Esophagus (tissue), 2 donors: ENCODE results near the gene NCSTN. TPM values are rescaled to one million over a fixed set of nuclear protein-coding genes. Genes with fewer than 3 reads are reported as not detected.

Experiments used
- H3K27ac ChIP-seq, 2 donors: one replicate each; pipeline ENCODE4 v1.5.1; 2013; ENCODE audit warnings: low read depth in 2 of 2, mild to moderate bottlenecking in 2 of 2, inconsistent platforms in 1 of 2, low read length in 1 of 2, moderate library complexity in 1 of 2
- H3K27me3 ChIP-seq, 2 donors: one replicate each; pipeline ENCODE4 v1.6.1; 2013; ENCODE audit warnings: low read length in 2 of 2, control low read depth in 1 of 2, mild to moderate bottlenecking in 1 of 2; ENCODE audit not compliant: insufficient read depth in 2 of 2, control insufficient read depth in 1 of 2
- H3K36me3 ChIP-seq, 2 donors: one replicate each; pipeline ENCODE4 v1.6.1; 2013; ENCODE audit warnings: low read length in 1 of 2; ENCODE audit not compliant: control insufficient read depth in 2 of 2, insufficient read depth in 2 of 2
- H3K4me1 ChIP-seq, 2 donors: one replicate each; pipeline ENCODE4 v1.6.1; 2013; ENCODE audit warnings: low read length in 1 of 2; ENCODE audit not compliant: control insufficient read depth in 2 of 2, insufficient read depth in 2 of 2
- H3K4me3 ChIP-seq, 2 donors: one replicate each; pipeline ENCODE4 v1.5.1; 2013; ENCODE audit warnings: low read length in 2 of 2, mild to moderate bottlenecking in 2 of 2, low read depth in 1 of 2, moderate library complexity in 1 of 2
- H3K9me3 ChIP-seq, 2 donors: one replicate each; pipeline ENCODE4 v1.6.1; 2013; ENCODE audit warnings: mild to moderate bottlenecking in 2 of 2, low read depth in 1 of 2, low read length in 1 of 2, moderate library complexity in 1 of 2; ENCODE audit not compliant: control insufficient read depth in 2 of 2, insufficient read depth in 1 of 2
- WGBS, 2 donors: extraction: QIAGEN DNeasy Blood & Tissue Kit; methylation state at CpG; one replicate each; pipeline ENCODE4 v1.1.7; 2013; 5-methylcytosine and 5-hydroxymethylcytosine counted together
- polyA plus RNA-seq, 2 donors: library from polyadenylated mRNA; stranded (reverse); fragments of 200-250 nt; gene quantifications; one replicate each; pipeline ENCODE4 v1.2.3, GENCODE V29; 2013
- donor health status: healthy with polysubstance abuse.
- donor health status: Bipolar disorder and iron deficiency.

Gene NCSTN
- polyA plus RNA-seq = 10 to 100 TPM; 34.2 to 34.9 TPM

GRCh38 chr1:160342953-160343869 is at the start of gene NCSTN, which contains the start of gene COPA:
Gene NCSTN (plus strand): TSS chr1:160343383. CDS start chr1:160343397, 14 bp downstream.
Gene COPA (minus strand): TSS chr1:160343250. CDS start chr1:160343170, 80 bp downstream.
- WGBS, 2 donors = 0% methylated on average over 58 of the region's 58 CpGs
- Histone ChIP-seq H3K27me3 (no peaks in the 10 kb centered on the region), H3K36me3 (peaks cover 0 to 6% of the 10 kb centered on the region in 2 donors), H3K4me1 (no peaks in the 10 kb centered on the region), H3K27ac (peak within 1 kb of the TSS; percentile 87 to 95), H3K4me3 (peak within 1 kb of the TSS; percentile 93 to 97), H3K9me3 (no peaks in the 10 kb centered on the region)

- peaks cover 29 to 37% of the 10 kb centered on the region in 2 donors for H3K36me3 ChIP-seq
- no peaks in the 10 kb centered on the region for H3K27me3 ChIP-seq
- no peaks in the 10 kb centered on the region for H3K4me1 ChIP-seq
- H3K9me3 ChIP-seq = no peaks in the 10 kb centered on the region
- H3K4me3 ChIP-seq = no peak overlapping the region
- WGBS, 2 donors = 96% methylated on average over 1 of the region's 1 CpG
- H3K27ac ChIP-seq = no peak overlapping the region
These were observed 47.1 kb upstream of the NCSTN start for GRCh38 chr1:160296036-160296435.

- Histone ChIP-seq H3K4me1 (no peaks in the 10 kb centered on the region), H3K27ac (no peak overlapping the region), H3K9me3 (no peaks in the 10 kb centered on the region), H3K4me3 (no peak overlapping the region), H3K27me3 (no peaks in the 10 kb centered on the region), H3K36me3 (peaks cover 15 to 16% of the 10 kb centered on the region in 2 donors)
- 87 to 89% methylated on average over 7 of the region's 7 CpGs for WGBS, 2 donors
These were observed 43.0 kb upstream of the NCSTN start for GRCh38 chr1:160300173-160300572.

- 82 to 88% methylated on average over 13 of the region's 13 CpGs for WGBS, 2 donors
- Histone ChIP-seq H3K9me3 (no peaks in the 10 kb centered on the region), H3K4me1 (no peaks in the 10 kb centered on the region), H3K36me3 (peaks cover 20 to 21% of the 10 kb centered on the region in 2 donors), H3K27me3 (no peaks in the 10 kb centered on the region), H3K27ac (no peak overlapping the region), H3K4me3 (no peak overlapping the region)
These were observed 35.9 kb upstream of the NCSTN start for GRCh38 chr1:160307118-160307791.

GRCh38 chr1:160308451-160309184 is 34.6 kb upstream of the NCSTN start:
- H3K36me3 ChIP-seq = peaks cover 23 to 25% of the 10 kb centered on the region in 2 donors

GRCh38 chr1:160309185-160309557 is 34.0 kb upstream of the NCSTN start:
- peaks cover 23 to 25% of the 10 kb centered on the region in 2 donors for H3K36me3 ChIP-seq
- no peaks in the 10 kb centered on the region for H3K27me3 ChIP-seq
- H3K4me3 ChIP-seq = no peak overlapping the region
- H3K9me3 ChIP-seq = no peaks in the 10 kb centered on the region
- H3K27ac ChIP-seq = no peak overlapping the region
- H3K4me1 ChIP-seq = no peaks in the 10 kb centered on the region

More at GRCh38 chr1:160308451-160309184, 34.6 kb upstream of the NCSTN start:
- 84 to 85% methylated on average over 4 of the region's 4 CpGs for WGBS, 2 donors
- no peaks in the 10 kb centered on the region for H3K9me3 ChIP-seq
- no peaks in the 10 kb centered on the region for H3K4me1 ChIP-seq
- H3K27ac ChIP-seq = no peak overlapping the region
- H3K4me3 ChIP-seq = no peak overlapping the region
- H3K27me3 ChIP-seq = no peaks in the 10 kb centered on the region

- WGBS, 2 donors = 76% methylated on average over 1 of the region's 1 CpG
- H3K36me3 ChIP-seq = peaks cover 25% of the 10 kb centered on the region in 2 donors
- H3K9me3 ChIP-seq = no peaks in the 10 kb centered on the region
- H3K4me3 ChIP-seq = no peak overlapping the region
- no peaks in the 10 kb centered on the region for H3K4me1 ChIP-seq
- no peaks in the 10 kb centered on the region for H3K27me3 ChIP-seq
- no peak overlapping the region for H3K27ac ChIP-seq
These were observed 33.6 kb upstream of the NCSTN start for GRCh38 chr1:160309571-160309970.

- no peak overlapping the region for H3K27ac ChIP-seq
- peaks cover 14 to 16% of the 10 kb centered on the region in 2 donors for H3K36me3 ChIP-seq
- no peak overlapping the region for H3K4me3 ChIP-seq
- H3K9me3 ChIP-seq = no peaks in the 10 kb centered on the region
- H3K4me1 ChIP-seq = no peaks in the 10 kb centered on the region
- WGBS, 2 donors = 57 to 75% methylated on average over 2 of the region's 2 CpGs
- H3K27me3 ChIP-seq = no peaks in the 10 kb centered on the region
These were observed 27.8 kb upstream of the NCSTN start for GRCh38 chr1:160315359-160315758.

- H3K27me3 ChIP-seq = no peaks in the 10 kb centered on the region
- H3K4me3 ChIP-seq = no peak overlapping the region
- 96 to 97% methylated on average over 6 of the region's 6 CpGs for WGBS, 2 donors
- no peaks in the 10 kb centered on the region for H3K9me3 ChIP-seq
- no peaks in the 10 kb centered on the region for H3K4me1 ChIP-seq
- H3K27ac ChIP-seq = no peak overlapping the region
- peaks cover 0 to 5% of the 10 kb centered on the region in 2 donors for H3K36me3 ChIP-seq
These were observed 20.4 kb upstream of the NCSTN start for GRCh38 chr1:160322831-160323230.
